Activated CD4-positive, alpha-beta T cell treated with anti-CD3 and anti-CD28 coated beads for 36 hours (primary cell): Measurements from ENCODE around the gene TKFC. TPM values are rescaled to one million over a fixed set of nuclear protein-coding genes. Genes with fewer than 3 reads are reported as not detected.

ENCODE experiments used
- ATAC-seq: fragments of 200-7000 bp; cut with Tn5 transposase; one replicate; pipeline ENCODE4 v1.10.0; 2021; ENCODE audit warnings: mild to moderate bottlenecking, moderate library complexity
- CTCF ChIA-PET: fragments of 350-600 bp; sonication (Branson Sonifier 250); formaldehyde crosslinking; loops from one replicate; lab custom pipeline; 2021; ENCODE audit warnings: antibody characterized with exemption; lab: Charles Lee
- POLR2A ChIA-PET: fragments of 350-600 bp; sonication (Branson Sonifier 250); formaldehyde crosslinking; loops from one replicate; lab custom pipeline; 2021; ENCODE audit warnings: antibody characterized with exemption, inconsistent platforms; lab: Charles Lee
- DNase-seq: peaks from one replicate; pipeline ENCODE4 v3.0.0-alpha.2; 2020
- H3K27ac Mint-ChIP-seq: one replicate; pipeline ENCODE4 v1.8.0; 2021; ENCODE audit warnings: mixed read lengths
- H3K27me3 Mint-ChIP-seq: one replicate; pipeline ENCODE4 v1.8.0; 2021; ENCODE audit warnings: mixed read lengths
- H3K36me3 Mint-ChIP-seq: one replicate; pipeline ENCODE4 v1.8.0; 2021; ENCODE audit warnings: low read depth, mixed read lengths
- H3K4me1 Mint-ChIP-seq: one replicate; pipeline ENCODE4 v1.8.0; 2021; ENCODE audit warnings: mixed read lengths
- H3K4me3 Mint-ChIP-seq: one replicate; pipeline ENCODE4 v1.8.0; 2021; ENCODE audit warnings: mild to moderate bottlenecking, moderate library complexity, mixed read lengths
- H3K9me3 Mint-ChIP-seq: one replicate; pipeline ENCODE4 v1.8.0; 2021; ENCODE audit warnings: low read depth, mixed read lengths
- intact Hi-C, 2 experiments: fragments of 100-400 bp; cut with DNase I in 1 of 2; cut with micrococcal nuclease in 1 of 2; formaldehyde crosslinking; loops; one replicate each; pipeline versions ENCODE4 v1.14.2 to v1.15.1; 2022 to 2024; cut with DNase I, micrococcal nuclease
- total RNA-seq, 2 experiments: library from RNA; stranded (reverse); gene quantifications; one replicate each; pipeline ENCODE4 v1.2.3, GENCODE V29; 2021

Gene TKFC
- 100 to 1,000 TPM; 100 to 107 TPM for total RNA-seq

- H3K27me3 Mint-ChIP-seq, result no peaks in the 10 kb centered on the region
- no peaks in the 10 kb centered on the region for H3K9me3 Mint-ChIP-seq
- peak within 1 kb of the TSS; percentile 100 for H3K27ac Mint-ChIP-seq
- H3K4me3 Mint-ChIP-seq, result peak within 1 kb of the TSS; percentile 97
- peaks cover 64% of the 10 kb centered on the region for H3K4me1 Mint-ChIP-seq
- CTCF ChIA-PET, result interaction anchor here (0.6 to 7.4 kb wide), 13 partner anchors 23 to 501 kb away, joined by 3 to 185 read pairs (median 4); partner anchors contain the start of genes CPSF7, CYB561A3, SDHAF2 and TMEM138
- peaks cover 46% of the 10 kb centered on the region for H3K36me3 Mint-ChIP-seq
- peak; percentile 94 for ATAC-seq
- intact Hi-C loops, result loop anchor here (1.0 to 10.0 kb wide), 11 partner anchors 29 to 792 kb away; partner anchors contain the start of genes TMEM138 (in 2 of the 2), CCDC86 (in 1 of the 2), CPSF7 (in 1 of the 2) and INCENP (in 1 of the 2)
- DNase-seq, result peak; percentile 99
- POLR2A ChIA-PET, result interaction anchor here (0.5 to 2.4 kb wide), 5 partner anchors 29 to 174 kb away, joined by 3 to 26 read pairs (median 4); partner anchors contain the start of genes CPSF7, CYB561A3, SDHAF2 and TMEM138
Measured at GRCh38 chr11:61332797-61333549, at the start of gene TKFC, which contains the start of gene DDB1. Gene TKFC (plus strand): TSS chr11:61333228. CDS start chr11:61334729, 1,501 bp downstream. Gene DDB1 (minus strand): TSS chr11:61333105. CDS start chr11:61332968, 137 bp downstream.

GRCh38 chr11:61283613-61284012, 49.4 kb upstream of the TKFC start:
- peaks cover 19% of the 10 kb centered on the region for H3K36me3 Mint-ChIP-seq
- intact Hi-C loops, result no loop called here
- H3K27me3 Mint-ChIP-seq, result no peaks in the 10 kb centered on the region
- POLR2A ChIA-PET, result no interaction called here
- H3K4me3 Mint-ChIP-seq, result no peak overlapping the region
- no peak for ATAC-seq
- no peaks in the 10 kb centered on the region for H3K4me1 Mint-ChIP-seq
- no peak overlapping the region for H3K27ac Mint-ChIP-seq
- no peaks in the 10 kb centered on the region for H3K9me3 Mint-ChIP-seq
- CTCF ChIA-PET, result interaction anchor here (0.9 kb wide), 1 partner anchor 29 kb away, joined by 3 read pairs; no protein-coding TSS in a partner anchor
- no peak for DNase-seq

GRCh38 chr11:61287338-61287977, 45.6 kb upstream of the TKFC start:
- H3K27me3 Mint-ChIP-seq, result peaks cover 4% of the 10 kb centered on the region
- no peaks in the 10 kb centered on the region for H3K4me1 Mint-ChIP-seq
- no peaks in the 10 kb centered on the region for H3K9me3 Mint-ChIP-seq
- no peak overlapping the region for H3K4me3 Mint-ChIP-seq
- intact Hi-C loops, result no loop called here
- ATAC-seq (no peak), DNase-seq (no peak)
- H3K36me3 Mint-ChIP-seq, result peaks cover 15% of the 10 kb centered on the region
- ChIA-PET POLR2A (interaction anchor here (0.7 kb wide), 2 partner anchors 142 to 1402 kb away, joined by 3 read pairs; partner anchors contain the start of gene LRRN4CL), CTCF (no interaction called here)
- H3K27ac Mint-ChIP-seq, result no peak overlapping the region

- DNase-seq (peak; percentile 37), ATAC-seq (no peak)
- POLR2A ChIA-PET, result no interaction called here
- H3K4me1 Mint-ChIP-seq, result peaks cover 10% of the 10 kb centered on the region
- no peak overlapping the region for H3K27ac Mint-ChIP-seq
- peaks cover 4% of the 10 kb centered on the region for H3K36me3 Mint-ChIP-seq
- CTCF ChIA-PET, result interaction anchor here (0.5 kb wide), 1 partner anchor 158 kb away, joined by 3 read pairs; no protein-coding TSS in a partner anchor
- intact Hi-C loops, result loop anchor here (5.0 to 10.0 kb wide), 3 partner anchors 379 to 459 kb away; partner anchors contain the start of gene TMEM109 (in 1 of the 2)
- H3K27me3 Mint-ChIP-seq, result peaks cover 14% of the 10 kb centered on the region
- H3K4me3 Mint-ChIP-seq, result no peak overlapping the region
- H3K9me3 Mint-ChIP-seq, result no peaks in the 10 kb centered on the region
Measured at GRCh38 chr11:61290905-61291690, 41.9 kb upstream of the TKFC start.

- peak overlapping the region; percentile 23 for H3K4me3 Mint-ChIP-seq
- DNase-seq, result no peak
- intact Hi-C loops, result loop anchor here (5.0 to 10.0 kb wide), 3 partner anchors 380 to 460 kb away; partner anchors contain the start of gene TMEM109 (in 1 of the 2)
- no peak for ATAC-seq
- ChIA-PET POLR2A (no interaction called here), CTCF (interaction anchor here (1.6 kb wide), 1 partner anchor 461 kb away, joined by 6 read pairs; no protein-coding TSS in a partner anchor)
- peaks cover 13% of the 10 kb centered on the region for H3K4me1 Mint-ChIP-seq
- no peaks in the 10 kb centered on the region for H3K9me3 Mint-ChIP-seq
- H3K27ac Mint-ChIP-seq, result no peak overlapping the region
- H3K36me3 Mint-ChIP-seq, result peaks cover 9% of the 10 kb centered on the region
- H3K27me3 Mint-ChIP-seq, result peaks cover 14% of the 10 kb centered on the region
Measured at GRCh38 chr11:61292356-61292755, 40.7 kb upstream of the TKFC start.

- H3K4me3 Mint-ChIP-seq, result peak overlapping the region; percentile 80
- H3K36me3 Mint-ChIP-seq, result peaks cover 23% of the 10 kb centered on the region
- H3K27ac Mint-ChIP-seq, result peak overlapping the region; percentile 81
- CTCF ChIA-PET, result interaction anchor here (0.6 to 2.8 kb wide), 20 partner anchors 16 to 1492 kb away, joined by 3 to 9 read pairs (median 3); partner anchors contain the start of genes CYB561A3, SCGB1A1 and TMEM216
- POLR2A ChIA-PET, result interaction anchor here (0.5 to 1.7 kb wide), 3 partner anchors 68 to 108 kb away, joined by 3 to 5 read pairs (median 3); partner anchors contain the start of genes CYB561A3 and TMEM138
- intact Hi-C loops, result loop anchor here (1.0 to 10.0 kb wide), 6 partner anchors 39 to 462 kb away; partner anchors contain the start of genes DDB1 (in 1 of the 2), TKFC (in 1 of the 2), TMEM109 (in 1 of the 2) and TMEM138 (in 1 of the 2)
- DNase-seq, result peak; percentile 61
- peaks cover 28% of the 10 kb centered on the region for H3K4me1 Mint-ChIP-seq
- peak; percentile 42 for ATAC-seq
- peaks cover 14% of the 10 kb centered on the region for H3K27me3 Mint-ChIP-seq
- no peaks in the 10 kb centered on the region for H3K9me3 Mint-ChIP-seq
Measured at GRCh38 chr11:61293867-61294716, 38.9 kb upstream of the TKFC start.

GRCh38 chr11:61294717-61295595, 38.1 kb upstream of the TKFC start, which contains the start of gene VWCE:
Gene VWCE (minus strand): TSS chr11:61295316. CDS start chr11:61295037, 279 bp downstream.
- DNase-seq (peak; percentile 89), ATAC-seq (peak; percentile 90)
- H3K36me3 Mint-ChIP-seq, result peaks cover 28% of the 10 kb centered on the region
- no peaks in the 10 kb centered on the region for H3K9me3 Mint-ChIP-seq
- CTCF ChIA-PET, result interaction anchor here (0.6 to 2.8 kb wide), 14 partner anchors 15 to 839 kb away, joined by 3 to 9 read pairs (median 4); partner anchors contain the start of gene TMEM216
- H3K27me3 Mint-ChIP-seq, result peaks cover 14% of the 10 kb centered on the region
- peak within 1 kb of the TSS; percentile 80 for H3K4me3 Mint-ChIP-seq
- peaks cover 33% of the 10 kb centered on the region for H3K4me1 Mint-ChIP-seq
- intact Hi-C loops, result loop anchor here (1.0 to 10.0 kb wide), 6 partner anchors 38 to 463 kb away; partner anchors contain the start of genes DDB1 (in 1 of the 2), TKFC (in 1 of the 2), TMEM109 (in 1 of the 2) and TMEM138 (in 1 of the 2)
- peak within 1 kb of the TSS; percentile 72 for H3K27ac Mint-ChIP-seq
- POLR2A ChIA-PET, result interaction anchor here (0.6 to 1.8 kb wide), 4 partner anchors 10 to 98 kb away, joined by 3 to 5 read pairs (median 3); partner anchors contain the start of genes CYB561A3 and TMEM138

- intact Hi-C loops, result loop anchor here in 1 of 2 experiments (10.0 kb wide), 1 partner anchor 461 kb away; no protein-coding TSS in a partner anchor
- peaks cover 14% of the 10 kb centered on the region for H3K27me3 Mint-ChIP-seq
- peaks cover 32% of the 10 kb centered on the region for H3K36me3 Mint-ChIP-seq
- ChIA-PET CTCF (interaction anchor here (1.1 to 2.8 kb wide), 4 partner anchors 41 to 132 kb away, joined by 4 to 9 read pairs (median 4); partner anchors contain the start of gene TMEM216), POLR2A (interaction anchor here (1.8 kb wide), 1 partner anchor 9 kb away, joined by 3 read pairs; no protein-coding TSS in a partner anchor)
- DNase-seq, result no peak
- ATAC-seq, result no peak
- peaks cover 33% of the 10 kb centered on the region for H3K4me1 Mint-ChIP-seq
- no peak overlapping the region for H3K27ac Mint-ChIP-seq
- H3K4me3 Mint-ChIP-seq, result peak overlapping the region; percentile 80
- no peaks in the 10 kb centered on the region for H3K9me3 Mint-ChIP-seq
Measured at GRCh38 chr11:61295596-61295926, 37.5 kb upstream of the TKFC start.
